Smooth muscle cell (in vitro differentiated cells): ENCODE measurements around the gene ZSCAN20. TPM values are rescaled to one million over a fixed set of nuclear protein-coding genes. Genes with fewer than 3 reads are reported as not detected.

Experiments used
- DNase-seq: peaks from one replicate; lab custom pipeline; 2025; ENCODE audit not compliant: unreplicated experiment; lab: John Stamatoyannopoulos, UW
- H2AFZ ChIP-seq: fragments of 200-600 bp; sonication (generic); 2 replicates; pipeline ENCODE4 v1.6.0; 2016; ENCODE audit warnings: antibody characterized with exemption, low read depth, mild to moderate bottlenecking
- H3F3A ChIP-seq: fragments of 200-600 bp; sonication (generic); 2 replicates; pipeline ENCODE4 v1.6.0; 2017; ENCODE audit warnings: antibody characterized with exemption, low read depth
- H3K27ac ChIP-seq: fragments of 200-600 bp; sonication (generic); 2 replicates; pipeline ENCODE4 v1.5.1; 2016; ENCODE audit warnings: low read depth, mild to moderate bottlenecking
- H3K27me3 ChIP-seq: fragments of 200-600 bp; sonication (generic); 2 replicates; pipeline ENCODE4 v1.6.1; 2016; ENCODE audit warnings: low read depth, mild to moderate bottlenecking
- H3K36me3 ChIP-seq: fragments of 200-600 bp; sonication (generic); 2 replicates; pipeline ENCODE4 v1.5.1; 2016; ENCODE audit warnings: low read depth
- H3K4me1 ChIP-seq: fragments of 200-600 bp; sonication (generic); 2 replicates; pipeline ENCODE4 v1.5.1; 2016; ENCODE audit warnings: low read depth
- H3K4me2 ChIP-seq: fragments of 200-600 bp; sonication (generic); 2 replicates; pipeline ENCODE4 v1.6.0; 2016; ENCODE audit warnings: mild to moderate bottlenecking
- H3K4me3 ChIP-seq: fragments of 200-600 bp; sonication (generic); 2 replicates; pipeline ENCODE4 v1.5.1; 2016; ENCODE audit warnings: mild to moderate bottlenecking
- H3K79me2 ChIP-seq: fragments of 200-600 bp; sonication (generic); 2 replicates; pipeline ENCODE4 v1.6.0; 2016; ENCODE audit warnings: low read depth, mild to moderate bottlenecking
- H3K9ac ChIP-seq: fragments of 200-600 bp; sonication (generic); 2 replicates; pipeline ENCODE4 v1.6.0; 2016; ENCODE audit warnings: low read depth
- H3K9me3 ChIP-seq: fragments of 200-600 bp; sonication (generic); replicated peaks from 2 replicates; pipeline ENCODE4 v1.5.1; 2016; ENCODE audit warnings: low read depth
- H4K20me1 ChIP-seq: fragments of 200-600 bp; sonication (generic); 2 replicates; pipeline ENCODE4 v1.6.0; 2016; ENCODE audit warnings: low read depth
- CTCF ChIP-seq: fragments of 200-600 bp; sonication (generic); IDR thresholded peaks from 2 replicates; pipeline ENCODE4 v1.5.1; 2017; ENCODE audit warnings: borderline replicate concordance, mild to moderate bottlenecking, antibody characterized with exemption; ENCODE audit not compliant: insufficient read depth, poor library complexity, severe bottlenecking
- WGBS: methylation state at CpG from one replicate; pipeline ENCODE4 v1.1.7; 2016; ENCODE audit warnings: low lambda C conversion rate; 5-methylcytosine and 5-hydroxymethylcytosine counted together
- polyA plus RNA-seq: library from polyadenylated mRNA; unstranded; fragments of >200 nt; fragmentation: Nextera tagmentation; extraction: Ambion mirVana; gene quantifications from 2 replicates; pipeline ENCODE4 v1.2.1, GENCODE V29; 2016
- total RNA-seq: library from RNA; depleted of rRNA; stranded (reverse); fragments of >200 nt; gene quantifications from 2 replicates; pipeline ENCODE4 v1.2.3, GENCODE V29; 2014

Gene ZSCAN20
- total and polyA plus RNA-seq, 2 experiments from 2014 or later: 2.3 to 3.8 TPM

GRCh38 chr1:33438364-33439160 lies 33.9 kb upstream of the ZSCAN20 start:
- no peaks in the 10 kb centered on the region for H3K9me3 ChIP-seq
- H3K4me3 ChIP-seq: no peak overlapping the region
- no peaks in the 10 kb centered on the region for H4K20me1 ChIP-seq
- H3K4me1 ChIP-seq: no peaks in the 10 kb centered on the region
- H3F3A ChIP-seq: peaks cover 20% of the 10 kb centered on the region
- no peak for DNase-seq
- H3K36me3 ChIP-seq: no peaks in the 10 kb centered on the region
- no peak overlapping the region for H2AFZ ChIP-seq
- H3K27me3 ChIP-seq: no peaks in the 10 kb centered on the region
- H3K9ac ChIP-seq: no peak overlapping the region
- no peak overlapping the region for H3K4me2 ChIP-seq
- TF ChIP-seq CTCF: no peak
- no peak overlapping the region for H3K27ac ChIP-seq
- no peaks in the 10 kb centered on the region for H3K79me2 ChIP-seq
- 81% methylated on average over 6 of the region's 6 CpGs for WGBS

GRCh38 chr1:33439662-33440061 lies 32.8 kb upstream of the ZSCAN20 start:
- 50% methylated on average over 1 of the region's 1 CpG for WGBS
- no peak for DNase-seq
- H3K4me1 ChIP-seq: no peaks in the 10 kb centered on the region
- no peak overlapping the region for H3K9ac ChIP-seq
- H4K20me1 ChIP-seq: no peaks in the 10 kb centered on the region
- H2AFZ ChIP-seq: no peak overlapping the region
- no peak overlapping the region for H3K4me2 ChIP-seq
- no peaks in the 10 kb centered on the region for H3K9me3 ChIP-seq
- no peak overlapping the region for H3K27ac ChIP-seq
- no peaks in the 10 kb centered on the region for H3K79me2 ChIP-seq
- H3K4me3 ChIP-seq: no peak overlapping the region
- H3K27me3 ChIP-seq: no peaks in the 10 kb centered on the region
- no peak for TF ChIP-seq CTCF
- H3K36me3 ChIP-seq: no peaks in the 10 kb centered on the region
- peaks cover 10% of the 10 kb centered on the region for H3F3A ChIP-seq

GRCh38 chr1:33441088-33441745 lies 31.2 kb upstream of the ZSCAN20 start:
- Histone ChIP-seq H3K4me2 (no peak overlapping the region), H3K4me1 (no peaks in the 10 kb centered on the region), H3K36me3 (no peaks in the 10 kb centered on the region), H3K27me3 (no peaks in the 10 kb centered on the region), H3K4me3 (no peak overlapping the region), H3F3A (peaks cover 9% of the 10 kb centered on the region), H3K9me3 (no peaks in the 10 kb centered on the region), H2AFZ (no peak overlapping the region), H3K27ac (no peak overlapping the region), H3K79me2 (no peaks in the 10 kb centered on the region), H3K9ac (no peak overlapping the region), H4K20me1 (no peaks in the 10 kb centered on the region)
- DNase-seq: no peak
- TF ChIP-seq CTCF: no peak
- 88% methylated on average over 6 of the region's 6 CpGs for WGBS

- Histone ChIP-seq H4K20me1 (no peaks in the 10 kb centered on the region), H3K4me3 (no peak overlapping the region), H3K36me3 (no peaks in the 10 kb centered on the region), H3K4me2 (peak overlapping the region; percentile 16), H3K9me3 (no peaks in the 10 kb centered on the region), H3K79me2 (no peaks in the 10 kb centered on the region), H3K27me3 (no peaks in the 10 kb centered on the region), H3F3A (peaks cover 9% of the 10 kb centered on the region), H3K27ac (no peak overlapping the region), H2AFZ (no peak overlapping the region), H3K9ac (no peak overlapping the region), H3K4me1 (no peaks in the 10 kb centered on the region)
- no peak for TF ChIP-seq CTCF
- 45% methylated on average over 1 of the region's 1 CpG for WGBS
- no peak for DNase-seq
These were observed 30.3 kb upstream of the ZSCAN20 start for GRCh38 chr1:33442141-33442540.
